Testis (tissue), 2 donors: Measurements from ENCODE around the gene ABHD12.

Experiments used
- POLR2A ChIP-seq: fragments of 450-650 bp; IDR thresholded peaks from one replicate; pipeline ENCODE4 v1.6.1; 2017; ENCODE audit warnings: antibody characterized with exemption, mild to moderate bottlenecking, moderate library complexity
- TF ChIP-seq, protein P1 (sequence below), 3 experiments: fragments of 450-650 bp in 2 of 3; fragments of 200-600 bp in 1 of 3; sonication (generic) in 1 of 3; IDR thresholded peaks; one replicate each; pipeline ENCODE4 v1.5.1; 2016 to 2019; ENCODE audit warnings: antibody characterized with exemption in 3 of 3, mild to moderate bottlenecking in 2 of 3, moderate library complexity in 1 of 3

DNA sequence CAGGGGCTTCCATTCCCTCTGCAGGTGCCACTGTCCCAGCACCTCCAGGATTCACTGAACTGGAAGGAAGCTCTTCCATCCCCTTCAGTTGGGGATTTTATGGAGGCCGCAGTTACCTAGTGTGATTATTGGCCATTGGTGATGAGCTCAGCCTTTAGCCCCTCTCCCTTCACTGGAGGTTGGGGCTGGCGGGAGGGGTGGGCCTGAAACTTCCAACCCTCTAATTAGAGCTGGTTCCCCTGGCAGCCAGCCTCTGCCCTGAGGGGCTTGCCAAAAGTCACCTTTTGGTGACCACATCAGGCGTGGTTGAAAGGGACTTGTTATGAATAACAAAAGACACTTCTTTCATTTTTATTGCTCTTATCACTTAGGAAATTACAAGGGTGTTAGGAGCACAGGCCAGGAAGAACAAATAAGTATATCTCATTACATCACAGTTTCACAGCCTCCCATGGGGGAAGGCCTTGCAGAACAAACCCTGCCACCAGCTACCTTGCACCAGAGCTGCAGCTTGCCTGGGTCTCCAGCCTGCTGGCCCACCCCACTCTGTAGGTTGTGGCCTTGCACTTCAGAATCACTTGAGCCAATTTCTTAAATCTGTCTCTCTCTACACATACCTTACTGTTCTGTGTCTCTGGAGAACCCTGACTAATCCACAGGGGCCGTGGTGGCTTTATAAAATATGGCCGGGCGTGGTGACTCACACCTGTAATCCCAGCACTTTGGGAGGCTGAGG, 137.8 kb downstream of the ABHD12 start:
- TF ChIP-seq, protein P1, sequence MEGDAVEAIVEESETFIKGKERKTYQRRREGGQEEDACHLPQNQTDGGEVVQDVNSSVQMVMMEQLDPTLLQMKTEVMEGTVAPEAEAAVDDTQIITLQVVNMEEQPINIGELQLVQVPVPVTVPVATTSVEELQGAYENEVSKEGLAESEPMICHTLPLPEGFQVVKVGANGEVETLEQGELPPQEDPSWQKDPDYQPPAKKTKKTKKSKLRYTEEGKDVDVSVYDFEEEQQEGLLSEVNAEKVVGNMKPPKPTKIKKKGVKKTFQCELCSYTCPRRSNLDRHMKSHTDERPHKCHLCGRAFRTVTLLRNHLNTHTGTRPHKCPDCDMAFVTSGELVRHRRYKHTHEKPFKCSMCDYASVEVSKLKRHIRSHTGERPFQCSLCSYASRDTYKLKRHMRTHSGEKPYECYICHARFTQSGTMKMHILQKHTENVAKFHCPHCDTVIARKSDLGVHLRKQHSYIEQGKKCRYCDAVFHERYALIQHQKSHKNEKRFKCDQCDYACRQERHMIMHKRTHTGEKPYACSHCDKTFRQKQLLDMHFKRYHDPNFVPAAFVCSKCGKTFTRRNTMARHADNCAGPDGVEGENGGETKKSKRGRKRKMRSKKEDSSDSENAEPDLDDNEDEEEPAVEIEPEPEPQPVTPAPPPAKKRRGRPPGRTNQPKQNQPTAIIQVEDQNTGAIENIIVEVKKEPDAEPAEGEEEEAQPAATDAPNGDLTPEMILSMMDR (IDR thresholded peaks at IDR 0.05) = no peak
- no peak for TF ChIP-seq POLR2A
